ENCODE results near the gene INCA1.

The INCA1 gene

GRCh38 chr17:4950075-4950745 lies 47.1 kb downstream of the INCA1 start:
- peak in 4 of 58 donors; percentile 15 to 75 (median 50) for DNase-seq

- DNase-seq = peak in 24 of 58 donors; percentile 17 to 75 (median 56)
These were observed 47.8 kb downstream of the INCA1 start for GRCh38 chr17:4949321-4950074.

- DNase-seq = peak in 53 of 58 donors; percentile 27 to 85 (median 73)
These were observed 48.4 kb downstream of the INCA1 start for GRCh38 chr17:4948931-4949320.

GRCh38 chr17:4948166-4948930 lies 49.0 kb downstream of the INCA1 start, which contains the start of gene PFN1:
Gene PFN1 (minus strand): TSS chr17:4948530. CDS start chr17:4948394, 136 bp downstream.
- DNase-seq = peak in 57 of 58 donors; percentile 29 to 90 (median 78)

GRCh38 chr17:4947411-4948165 lies 49.7 kb downstream of the INCA1 start:
- peak in 25 of 58 donors; percentile 11 to 69 (median 46) for DNase-seq

- no peak for DNase-seq
These were observed 50.3 kb downstream of the INCA1 start for GRCh38 chr17:4947010-4947410.

GRCh38 chr17:4946312-4946976 lies 50.9 kb downstream of the INCA1 start:
- DNase-seq = no peak

- no peak for DNase-seq
These were observed 51.4 kb downstream of the INCA1 start for GRCh38 chr17:4945944-4946280.

- DNase-seq = peak in 21 of 58 donors; percentile 8 to 75 (median 27)
These were observed 52.0 kb downstream of the INCA1 start for GRCh38 chr17:4945176-4945943.

- no peak for DNase-seq
These were observed 52.7 kb downstream of the INCA1 start for GRCh38 chr17:4944554-4945175.

GRCh38 chr17:4944163-4944553 lies 53.2 kb downstream of the INCA1 start:
- no peak for DNase-seq

- no peak for DNase-seq
These were observed 54.4 kb downstream of the INCA1 start for GRCh38 chr17:4942760-4943508.

GRCh38 chr17:4941319-4941610 lies 56.1 kb downstream of the INCA1 start:
- DNase-seq = no peak

- peak in 1 of 58 donors; percentile 83 for DNase-seq
These were observed 56.6 kb downstream of the INCA1 start for GRCh38 chr17:4940555-4941318.

- peak; percentile 73 to 100 (median 95) for DNase-seq
These were observed 57.3 kb downstream of the INCA1 start, which contains the start of the genes RNF167 and SLC25A11 for GRCh38 chr17:4939796-4940554. Gene RNF167 (plus strand): TSS chr17:4940268. CDS start chr17:4940910, 642 bp downstream. Gene SLC25A11 (minus strand): TSS chr17:4940046. CDS start chr17:4939910, 136 bp downstream.

- peak in 5 of 58 donors; percentile 55 to 72 (median 56) for DNase-seq
These were observed 57.9 kb downstream of the INCA1 start for GRCh38 chr17:4939546-4939795.
